Kasumi-1 (cell line): ENCODE results near the gene STKLD1.

Experiments used
- DNase-seq, 2 experiments: peaks; one replicate each; lab custom pipeline; 2025; lab: John Stamatoyannopoulos, UW

Gene STKLD1

GRCh38 chr9:133345596-133345995, 30.6 kb upstream of the STKLD1 start:
- no peak for DNase-seq

- DNase-seq = no peak
Observed at GRCh38 chr9:133346021-133346785, 30.0 kb upstream of the STKLD1 start.

- peak in 1 of 2 experiments; percentile 27 for DNase-seq
Observed at GRCh38 chr9:133347515-133347984, 28.6 kb upstream of the STKLD1 start.

GRCh38 chr9:133347985-133348717, 28.0 kb upstream of the STKLD1 start, which contains the start of the genes MED22 and RPL7A:
MED22 (minus strand) TSS chr9:133348131; CDS start chr9:133346662, 1,469 bp downstream.
RPL7A (plus strand) TSS chr9:133348218; CDS start chr9:133348244, 26 bp downstream.
- peak; percentile 95 to 96 for DNase-seq

- DNase-seq = no peak
Observed at GRCh38 chr9:133348718-133349573, 27.2 kb upstream of the STKLD1 start.

- no peak for DNase-seq
Observed at GRCh38 chr9:133349965-133350616, 26.1 kb upstream of the STKLD1 start.

GRCh38 chr9:133351526-133351907, 24.6 kb upstream of the STKLD1 start:
- DNase-seq = no peak

GRCh38 chr9:133351908-133352634, 24.1 kb upstream of the STKLD1 start:
- DNase-seq = peak; percentile 79 to 80

- DNase-seq = no peak
Observed at GRCh38 chr9:133352635-133353340, 23.4 kb upstream of the STKLD1 start.

- no peak for DNase-seq
Observed at GRCh38 chr9:133353548-133353947, 22.6 kb upstream of the STKLD1 start.

- no peak for DNase-seq
Observed at GRCh38 chr9:133354766-133355165, 21.4 kb upstream of the STKLD1 start.

- peak in 1 of 2 experiments; percentile 27 for DNase-seq
Observed at GRCh38 chr9:133355881-133356357, 20.2 kb upstream of the STKLD1 start.

GRCh38 chr9:133356391-133357091, 19.6 kb upstream of the STKLD1 start, which contains the start of the genes SURF1 and SURF2:
SURF1 (minus strand) TSS chr9:133356487; CDS start chr9:133356453, 34 bp downstream.
SURF2 (plus strand) TSS chr9:133356550; CDS start chr9:133356593, 43 bp downstream.
- DNase-seq = peak; percentile 76 to 80

- DNase-seq = no peak
Observed at GRCh38 chr9:133357656-133358055, 18.5 kb upstream of the STKLD1 start.

- peak; percentile 17 for DNase-seq
Observed at GRCh38 chr9:133359399-133360175, 16.6 kb upstream of the STKLD1 start.

- no peak for DNase-seq
Observed at GRCh38 chr9:133360400-133361393, 15.5 kb upstream of the STKLD1 start.

- DNase-seq = no peak
Observed at GRCh38 chr9:133361507-133362092, 14.6 kb upstream of the STKLD1 start.
